A673 (cell line): ENCODE measurements around the gene CD4.

Experiments
- CTCF ChIP-seq: fragments of 300-800, 200-600 bp; sonication (generic); conservative IDR thresholded peaks from 2 replicates; pipeline ENCODE4 v1.5.1; 2017; ENCODE audit warnings: low read depth, mild to moderate bottlenecking, antibody characterized with exemption, low read length, moderate library complexity, mixed read lengths
- EZH2 ChIP-seq: fragments of 200-600 bp; sonication (generic); IDR thresholded peaks from 2 replicates; pipeline ENCODE4 v1.6.1; 2017; ENCODE audit warnings: borderline replicate concordance, low read depth, mild to moderate bottlenecking, mixed read lengths, antibody characterized with exemption, low read length; ENCODE audit not compliant: poor library complexity, severe bottlenecking

GRCh38 chr12:6778217-6778573, 11.1 kb upstream of the CD4 start:
- no peak for TF ChIP-seq CTCF
- TF ChIP-seq EZH2, result no peak
